GM12878 (cell line): ENCODE results near the gene CNST. TPM values are rescaled to one million over a fixed set of nuclear protein-coding genes. Genes with fewer than 3 reads are reported as not detected.

Experiments
- ATAC-seq: fragments of 200-7000 bp; cut with Tn5 transposase; 3 replicates; pipeline ENCODE4 v1.9.1; 2020; ENCODE audit warnings: mild to moderate bottlenecking, moderate library complexity
- BruUV-seq: library from RNA; stranded (reverse); fragments of 400-500 nt; replicated peaks from 2 replicates; lab custom pipeline; 2021; lab: Mats Ljungman, UMichigan
- CTCF ChIA-PET: fragments of 300-600 bp; sonication (Branson Sonifier 250); formaldehyde crosslinking; extraction: SDS; loops from one replicate; lab custom pipeline; 2021; ENCODE audit warnings: inconsistent platforms; lab: Yijun Ruan, JAX
- POLR2A ChIA-PET: fragments of 350-600 bp; formaldehyde crosslinking; extraction: SDS; loops from one replicate; lab custom pipeline; 2021; ENCODE audit warnings: inconsistent platforms; lab: Charles Lee
- RAD21 ChIA-PET: fragments of 300-600 bp; sonication (Branson Sonifier 250); formaldehyde crosslinking; loops from one replicate; lab custom pipeline; 2023; ENCODE audit warnings: antibody characterized with exemption; ENCODE audit not compliant: unreplicated experiment; lab: Charles Lee
- SMC1A ChIA-PET: fragments of 300-600 bp; sonication (Branson Sonifier 250); formaldehyde crosslinking; loops from one replicate; lab custom pipeline; 2023; ENCODE audit not compliant: unreplicated experiment, uncharacterized antibody; lab: Charles Lee
- DNase-seq: peaks from one replicate; pipeline ENCODE4 v3.0.0-alpha.2; 2011; ENCODE audit warnings: low read depth, low spot score
- FAIRE-seq: peaks from 3 replicates; lab custom pipeline; 2011; peaks lifted over from hg19 to GRCh38; lab: Jason Lieb, UNC
- H2AFZ ChIP-seq: 2 replicates; pipeline ENCODE4 v1.6.0; 2011; ENCODE audit warnings: low read depth, low read length, control low read depth; ENCODE audit not compliant: control insufficient read depth
- H3K27ac ChIP-seq: 2 replicates; pipeline ENCODE4 v1.5.1; 2011; ENCODE audit warnings: control low read depth; ENCODE audit not compliant: control insufficient read depth, insufficient read depth
- H3K27me3 ChIP-seq, 2 experiments: replicated peaks in 1 of 2; 2 replicates each; pipeline versions ENCODE4 v1.6.0 to v1.6.1; 2011; ENCODE audit warnings: low read length in 1 of 2; ENCODE audit not compliant: control insufficient read depth in 2 of 2, insufficient read depth in 2 of 2
- H3K36me3 ChIP-seq, 2 experiments: 2 replicates each; pipeline ENCODE4 v1.5.1; 2011; ENCODE audit warnings: low read length in 1 of 2; ENCODE audit not compliant: control insufficient read depth in 2 of 2, insufficient read depth in 2 of 2
- H3K4me1 ChIP-seq: 2 replicates; pipeline ENCODE4 v1.6.1; 2011; ENCODE audit warnings: mild to moderate bottlenecking, low read length, moderate library complexity, mixed read lengths; ENCODE audit not compliant: control insufficient read depth, insufficient read depth
- H3K4me2 ChIP-seq: 2 replicates; pipeline ENCODE4 v1.6.0; 2011; ENCODE audit warnings: control low read depth; ENCODE audit not compliant: control insufficient read depth, insufficient read depth
- H3K4me3 ChIP-seq: fragments of 200-600 bp; sonication (generic); 2 replicates; pipeline ENCODE4 v1.5.1; 2016
- H3K79me2 ChIP-seq: 2 replicates; pipeline ENCODE4 v1.6.0; 2011; ENCODE audit warnings: low read length; ENCODE audit not compliant: control insufficient read depth, insufficient read depth
- H3K9ac ChIP-seq: 2 replicates; pipeline ENCODE4 v1.8.0; 2011; ENCODE audit warnings: low read length, control low read depth, mixed read lengths; ENCODE audit not compliant: control insufficient read depth, insufficient read depth
- H3K9me3 ChIP-seq: replicated peaks from 3 replicates; pipeline ENCODE4 v1.5.1; 2011; ENCODE audit warnings: mild to moderate bottlenecking, low read length; ENCODE audit not compliant: control insufficient read depth, insufficient read depth
- H4K20me1 ChIP-seq: 2 replicates; pipeline ENCODE4 v1.6.0; 2011; ENCODE audit not compliant: control insufficient read depth, insufficient read depth
- CBX5 ChIP-seq: sonication (generic); IDR thresholded peaks from 2 replicates; pipeline ENCODE4 v1.6.1; 2016; ENCODE audit warnings: low read depth, moderate library complexity, mild to moderate bottlenecking, inconsistent platforms
- IRF4 ChIP-seq: IDR thresholded peaks from 2 replicates; pipeline ENCODE4 v1.6.1; 2011; ENCODE audit warnings: low read depth, low read length
- POLR2AphosphoS5 ChIP-seq: IDR thresholded peaks from 2 replicates; pipeline ENCODE4 v1.6.1; 2011; ENCODE audit warnings: mild to moderate bottlenecking, low read length, inconsistent platforms
- STAT3 ChIP-seq: IDR thresholded peaks from 2 replicates; pipeline ENCODE4 v1.6.1; 2011; ENCODE audit warnings: low read depth, low read length, improper control_type of control experiment
- TAF1 ChIP-seq: IDR thresholded peaks from 2 replicates; pipeline ENCODE4 v1.6.1; 2011; ENCODE audit warnings: mild to moderate bottlenecking, low read depth, low read length, borderline replicate concordance
- ZBTB33 ChIP-seq: fragments of 450-650 bp; IDR thresholded peaks from 2 replicates; pipeline ENCODE4 v1.6.1; 2017; ENCODE audit warnings: mild to moderate bottlenecking
- WGBS: methylation state at CpG from one replicate; pipeline ENCODE4 v1.1.6; 2016; ENCODE audit warnings: low lambda C conversion rate; ENCODE audit not compliant: insufficient replicate concordance, insufficient coverage; ENCODE audit errors: missing lambda C conversion rate; 5-methylcytosine and 5-hydroxymethylcytosine counted together
- in situ Hi-C: fragments of 300-500 bp; cut with MboI; formaldehyde crosslinking; loops from 9 replicates; pipeline ENCODE4 v1.14.3; 2018; ENCODE audit warnings: mixed read lengths
- intact Hi-C: fragments of 100-400 bp; cut with micrococcal nuclease; formaldehyde crosslinking; loops from one replicate; pipeline ENCODE4 v1.14.2; 2022; ENCODE audit not compliant: unreplicated experiment
- polyA plus RNA-seq, 11 experiments: library from polyadenylated mRNA; depleted of rRNA in 4 of 11; unstranded in 6 of 11; stranded (reverse) in 5 of 11; fragments of >200 nt; fragmentation: Nextera tagmentation in 4 of 11; fragmentation: Illumina TruSeq in 1 of 11; extraction: Ambion mirVana in 4 of 11; extraction: Trizol in 1 of 11; gene quantifications; 1 replicate in 1 of 11; 2 replicates in 10 of 11; pipeline versions ENCODE4 v1.2.1 to v1.2.3, GENCODE V29; 2011 to 2016; ENCODE audit warnings: inconsistent platforms in 2 of 11, missing spikeins in 2 of 11, low read depth in 1 of 11
- total RNA-seq, 4 experiments: library from RNA; depleted of rRNA in 3 of 4; stranded (reverse); fragments of >200 nt in 3 of 4; fragmentation: Illumina TruSeq in 1 of 4; extraction: Trizol in 1 of 4; gene quantifications; 2 replicates each; pipeline versions ENCODE4 v1.2.1 to v1.2.3, GENCODE V29; 2013 to 2021

Gene CNST
- total and polyA plus RNA-seq, 10 of the 15 experiments (the other 5 are each of a cell fraction or from before 2014, with no cell fraction given), result 4.8 to 16.2 (median 12.3) TPM

- CTCF ChIA-PET, result interaction anchor here (0.5 to 1.0 kb wide), 2 partner anchors 178 to 625 kb away, joined by 3 to 4 read pairs; no protein-coding TSS in a partner anchor
- TF ChIP-seq IRF4 (no peak), POLR2AphosphoS5 (no peak), ZBTB33 (no peak), TAF1 (no peak), CBX5 (no peak), STAT3 (no peak)
- H4K20me1 ChIP-seq, result no peaks in the 10 kb centered on the region
- H3K4me1 ChIP-seq, result no peaks in the 10 kb centered on the region
- no peaks in the 10 kb centered on the region for H3K36me3 ChIP-seq
- POLR2A ChIA-PET, result no interaction called here
- no peak overlapping the region for H2AFZ ChIP-seq
- FAIRE-seq (no peak), ATAC-seq (no peak), DNase-seq (no peak)
- in situ Hi-C loops, result no loop called here
- RAD21 ChIA-PET, result interaction anchor here (1.6 kb wide), 1 partner anchor 9 kb away, joined by 5 read pairs; no protein-coding TSS in a partner anchor
- 78% methylated on average over 9 of the region's 9 CpGs for WGBS
- no peaks in the 10 kb centered on the region for H3K79me2 ChIP-seq
- no peak overlapping the region for H3K4me2 ChIP-seq
- no peak overlapping the region for H3K9ac ChIP-seq
- no peak overlapping the region for H3K4me3 ChIP-seq
- BruUV-seq, result no TSS peak
- H3K27me3 ChIP-seq, result no peaks in the 10 kb centered on the region
- no peaks in the 10 kb centered on the region; the same call in 2 of the 3 replicates for H3K9me3 ChIP-seq
- intact Hi-C loops, result no loop called here
- H3K27ac ChIP-seq, result no peak overlapping the region
- SMC1A ChIA-PET, result interaction anchor here (1.0 to 1.5 kb wide), 2 partner anchors 11 to 186 kb away, joined by 3 to 4 read pairs; no protein-coding TSS in a partner anchor
Measured at GRCh38 chr1:246683521-246683920, 117.3 kb downstream of the CNST start.
